H1 (cell line): Measurements from ENCODE around the gene NUDT11. TPM values are rescaled to one million over a fixed set of nuclear protein-coding genes. Genes with fewer than 3 reads are reported as not detected.

Experiments
- CTCF ChIA-PET: fragments of 300-600 bp; sonication (Branson Sonifier 250); formaldehyde crosslinking; loops from one replicate; lab custom pipeline; 2021; ENCODE audit not compliant: partially characterized antibody; lab: Charles Lee
- POLR2A ChIA-PET: fragments of 300-600 bp; sonication (Branson Sonifier 250); formaldehyde crosslinking; loops from one replicate; lab custom pipeline; 2021; ENCODE audit warnings: inconsistent platforms; ENCODE audit not compliant: partially characterized antibody; lab: Charles Lee
- DNase-seq, 2 experiments: peaks; one replicate each; pipeline versions ENCODE4 v3.0.0 to v3.0.0-alpha.2; 2010 to 2022; ENCODE audit warnings: low spot score in 2 of 2, low read depth in 1 of 2, mixed read lengths in 1 of 2
- FAIRE-seq: peaks from 2 replicates; lab custom pipeline; 2011; peaks lifted over from hg19 to GRCh38; lab: Jason Lieb, UNC
- H2AFZ ChIP-seq: 2 replicates; pipeline ENCODE4 v1.8.1; 2012; ENCODE audit warnings: low read length, inconsistent platforms
- H2AK5ac ChIP-seq: 2 replicates; pipeline ENCODE4 v1.6.1; 2013; ENCODE audit warnings: low read depth, low read length
- H2BK120ac ChIP-seq: replicated peaks from 2 replicates; pipeline ENCODE3; 2013; ENCODE audit warnings: low read depth, low read length, inconsistent platforms
- H2BK12ac ChIP-seq: 2 replicates; pipeline ENCODE4 v1.6.1; 2013; ENCODE audit warnings: low read depth, low read length
- H2BK15ac ChIP-seq: 2 replicates; pipeline ENCODE4 v1.6.1; 2013; ENCODE audit warnings: low read length
- H2BK20ac ChIP-seq: 2 replicates; pipeline ENCODE4 v1.6.1; 2013; ENCODE audit warnings: low read length
- H2BK5ac ChIP-seq: 2 replicates; pipeline ENCODE4 v1.6.1; 2013; ENCODE audit warnings: low read depth, low read length
- H3K14ac ChIP-seq: 2 replicates; pipeline ENCODE4 v1.6.1; 2013; ENCODE audit warnings: inconsistent platforms; ENCODE audit not compliant: insufficient read length
- H3K18ac ChIP-seq: 2 replicates; pipeline ENCODE4 v1.6.1; 2013; ENCODE audit warnings: low read length; ENCODE audit errors: extremely low read depth
- H3K23ac ChIP-seq: 2 replicates; pipeline ENCODE4 v1.6.1; 2013; ENCODE audit warnings: inconsistent platforms; ENCODE audit not compliant: insufficient read length
- H3K23me2 ChIP-seq: 2 replicates; pipeline ENCODE4 v1.6.1; 2013; ENCODE audit warnings: low read depth, low read length
- H3K27ac ChIP-seq: 2 replicates; pipeline ENCODE4 v1.6.1; 2011; ENCODE audit warnings: low read depth, low read length, inconsistent platforms
- H3K27me3 ChIP-seq, 4 experiments: replicated peaks in 1 of 4; 1 replicate in 1 of 4; 2 replicates in 3 of 4; pipeline versions ENCODE4 v1.6.1 to v1.8.1; 2011 to 2013; ENCODE audit warnings: low read length in 3 of 4, mild to moderate bottlenecking in 3 of 4, inconsistent platforms in 2 of 4, mixed read lengths in 2 of 4, moderate library complexity in 1 of 4; ENCODE audit not compliant: control insufficient read depth in 3 of 4, insufficient read depth in 3 of 4; ENCODE audit errors: extremely low read depth in 1 of 4
- H3K36me3 ChIP-seq, 4 experiments: 2 replicates each; pipeline versions ENCODE4 v1.6.1 to v1.8.1; 2011 to 2013; ENCODE audit warnings: mild to moderate bottlenecking in 4 of 4, low read length in 3 of 4, moderate library complexity in 2 of 4, control low read depth in 1 of 4, inconsistent platforms in 1 of 4; ENCODE audit not compliant: insufficient read depth in 4 of 4, control insufficient read depth in 2 of 4
- H3K4ac ChIP-seq: replicated peaks from 2 replicates; pipeline ENCODE3; 2013; ENCODE audit warnings: low read length, low read depth, mixed read lengths, inconsistent platforms; ENCODE audit not compliant: insufficient read length
- H3K4me1 ChIP-seq, 4 experiments: replicated peaks in 1 of 4; 1 replicate in 1 of 4; 2 replicates in 3 of 4; pipeline versions ENCODE4 v1.6.1 to v1.8.1; 2011 to 2013; ENCODE audit warnings: low read length in 3 of 4, inconsistent platforms in 2 of 4, mixed read lengths in 1 of 4; ENCODE audit not compliant: insufficient read depth in 4 of 4, control insufficient read depth in 3 of 4
- H3K4me2 ChIP-seq, 2 experiments: 2 replicates each; pipeline versions ENCODE4 v1.6.1 to v1.8.1; 2011 to 2013; ENCODE audit warnings: low read depth in 2 of 2, low read length in 2 of 2, control low read depth in 1 of 2, inconsistent platforms in 1 of 2, mild to moderate bottlenecking in 1 of 2; ENCODE audit not compliant: insufficient read depth in 1 of 2
- H3K4me3 ChIP-seq, 4 experiments: fragments of 200-600, 300-600 bp in 1 of 4; sonication (generic), shearing (Covaris generic), sonication (Bioruptor Twin) in 1 of 4; 2 replicates each; pipeline versions ENCODE4 v1.5.1 to v1.8.1; 2011 to 2016; ENCODE audit warnings: low read length in 4 of 4, low read depth in 3 of 4, control low read depth in 2 of 4, inconsistent platforms in 2 of 4, mild to moderate bottlenecking in 2 of 4, mixed read lengths in 1 of 4, moderate library complexity in 1 of 4; ENCODE audit not compliant: insufficient read depth in 2 of 4; ENCODE audit errors: extremely low read depth in 1 of 4
- H3K56ac ChIP-seq: replicated peaks from 2 replicates; pipeline ENCODE3; 2013; ENCODE audit warnings: low read depth, mild to moderate bottlenecking, mixed read lengths, low read length, inconsistent platforms; ENCODE audit not compliant: insufficient read length
- H3K79me1 ChIP-seq: 2 replicates; pipeline ENCODE4 v1.6.1; 2013; ENCODE audit warnings: low read depth, low read length, control low read depth
- H3K79me2 ChIP-seq, 2 experiments: 2 replicates each; pipeline versions ENCODE4 v1.6.1 to v1.8.1; 2012 to 2013; ENCODE audit warnings: low read length in 2 of 2, mild to moderate bottlenecking in 2 of 2, inconsistent platforms in 1 of 2; ENCODE audit not compliant: insufficient read depth in 2 of 2, control insufficient read depth in 1 of 2
- H3K9ac ChIP-seq, 4 experiments: replicated peaks in 1 of 4; 1 replicate in 1 of 4; 2 replicates in 3 of 4; pipeline versions ENCODE4 v1.6.1 to v1.8.1; 2011 to 2013; ENCODE audit warnings: low read depth in 3 of 4, low read length in 3 of 4, control low read depth in 2 of 4, mild to moderate bottlenecking in 2 of 4, moderate library complexity in 2 of 4, inconsistent platforms in 1 of 4; ENCODE audit errors: extremely low read depth in 1 of 4
- H3K9me3 ChIP-seq, 2 experiments: 2 replicates each; pipeline versions ENCODE4 v1.6.1 to v1.8.1; 2012 to 2013; ENCODE audit warnings: mild to moderate bottlenecking in 2 of 2, moderate library complexity in 2 of 2, control low read depth in 1 of 2, inconsistent platforms in 1 of 2, low read depth in 1 of 2, low read length in 1 of 2, mixed read lengths in 1 of 2; ENCODE audit not compliant: insufficient read depth in 2 of 2
- H4K20me1 ChIP-seq, 2 experiments: replicated peaks in 1 of 2; 2 replicates each; pipeline versions ENCODE3 to v1.8.1; 2011 to 2013; ENCODE audit warnings: inconsistent platforms in 2 of 2, low read length in 2 of 2, mild to moderate bottlenecking in 1 of 2; ENCODE audit not compliant: insufficient read depth in 2 of 2, control insufficient read depth in 1 of 2
- H4K5ac ChIP-seq: 2 replicates; pipeline ENCODE4 v1.6.1; 2013; ENCODE audit warnings: low read length, low read depth, mixed read lengths, inconsistent platforms; ENCODE audit not compliant: insufficient read length
- H4K8ac ChIP-seq: 2 replicates; pipeline ENCODE4 v1.8.0; 2013; ENCODE audit warnings: mild to moderate bottlenecking, moderate library complexity, low read length, inconsistent platforms; ENCODE audit not compliant: insufficient read depth; ENCODE audit errors: extremely low read depth
- H4K91ac ChIP-seq: replicated peaks from 2 replicates; pipeline ENCODE3; 2013; ENCODE audit warnings: low read length, mixed read lengths, inconsistent platforms; ENCODE audit not compliant: insufficient read length
- BCL11A ChIP-seq, 2 experiments: IDR thresholded peaks; one replicate each; pipeline ENCODE4 v1.6.1; 2011; ENCODE audit warnings: low read depth in 2 of 2, low read length in 2 of 2, mild to moderate bottlenecking in 2 of 2
- CHD2 ChIP-seq: IDR thresholded peaks from 2 replicates; pipeline ENCODE4 v1.6.1; 2012; ENCODE audit warnings: low read length, improper control_type of control experiment
- EGR1 ChIP-seq: IDR thresholded peaks from 2 replicates; pipeline ENCODE4 v1.6.1; 2011; ENCODE audit warnings: low read depth, low read length, borderline replicate concordance
- EZH2 ChIP-seq: fragments of 200-600 bp; sonication (generic); IDR thresholded peaks from 2 replicates; pipeline ENCODE4 v1.7.1; 2012; ENCODE audit warnings: low read depth, mild to moderate bottlenecking, moderate library complexity, low read length, inconsistent platforms; ENCODE audit not compliant: severe bottlenecking
- FOSL1 ChIP-seq: IDR thresholded peaks from 2 replicates; pipeline ENCODE4 v1.6.1; 2011; ENCODE audit warnings: mild to moderate bottlenecking, low read depth, low read length, moderate library complexity; ENCODE audit not compliant: insufficient read depth
- GABPA ChIP-seq: IDR thresholded peaks from 2 replicates; pipeline ENCODE4 v1.6.1; 2011; ENCODE audit warnings: mild to moderate bottlenecking, low read length, moderate library complexity, borderline replicate concordance; ENCODE audit not compliant: insufficient read depth
- NRF1 ChIP-seq: IDR thresholded peaks from 2 replicates; pipeline ENCODE4 v1.6.1; 2011; ENCODE audit warnings: mild to moderate bottlenecking, low read depth, low read length, improper control_type of control experiment
- PHF8 ChIP-seq: fragments of 200-600 bp; sonication (generic); conservative IDR thresholded peaks from 2 replicates; pipeline ENCODE4 v1.7.1; 2012; ENCODE audit warnings: low read depth, mild to moderate bottlenecking, inconsistent platforms, low read length, moderate library complexity
- RFX5 ChIP-seq: IDR thresholded peaks from 2 replicates; pipeline ENCODE4 v1.6.1; 2011; ENCODE audit warnings: low read depth, low read length, improper control_type of control experiment, borderline replicate concordance
- RNF2 ChIP-seq: fragments of 200-900, 300-1000 bp; sonication (generic); IDR thresholded peaks from 2 replicates; pipeline ENCODE4 v1.7.1; 2016; ENCODE audit warnings: borderline replicate concordance, low read depth, mild to moderate bottlenecking, antibody characterized with exemption, low read length; ENCODE audit not compliant: poor library complexity, severe bottlenecking; ENCODE audit errors: missing control alignments
- SAP30 ChIP-seq: fragments of 300-600 bp; sonication (generic); IDR thresholded peaks from 2 replicates; pipeline ENCODE4 v1.7.1; 2012; ENCODE audit warnings: low read length, moderate library complexity, mild to moderate bottlenecking, inconsistent platforms; ENCODE audit not compliant: insufficient read depth, insufficient replicate concordance
- SP1 ChIP-seq: IDR thresholded peaks from 2 replicates; pipeline ENCODE4 v1.6.1; 2011; ENCODE audit warnings: low read depth, low read length
- TEAD4 ChIP-seq: IDR thresholded peaks from 2 replicates; pipeline ENCODE4 v1.6.1; 2012; ENCODE audit warnings: low read depth, low read length, inconsistent platforms, mixed read lengths
- ZNF274 ChIP-seq: IDR thresholded peaks from 2 replicates; pipeline ENCODE4 v1.7.0; 2012; ENCODE audit warnings: low read length, borderline replicate concordance; ENCODE audit errors: extremely low read depth
- WGBS, 2 experiments: shearing (Covaris generic) in 1 of 2; methylation state at CpG; one replicate each; pipeline versions ENCODE4 v1.1.6 to v1.1.7; 2013 to 2015; ENCODE audit warnings: low lambda C conversion rate in 2 of 2, mixed read lengths in 2 of 2, inconsistent platforms in 1 of 2, low coverage in 1 of 2, missing lambda C conversion rate in 1 of 2; ENCODE audit not compliant: insufficient replicate concordance in 2 of 2, insufficient coverage in 1 of 2, insufficient read length in 1 of 2; ENCODE audit errors: extremely low coverage in 1 of 2, missing lambda C conversion rate in 1 of 2; 5-methylcytosine and 5-hydroxymethylcytosine counted together
- polyA plus RNA-seq, 7 experiments: library from polyadenylated mRNA; depleted of rRNA in 3 of 7; stranded (reverse) in 5 of 7; unstranded in 2 of 7; fragments of >200 nt in 5 of 7; fragments of 200-250 nt in 2 of 7; gene quantifications; 1 replicate in 5 of 7; 2 replicates in 1 of 7; 4 replicates in 1 of 7; pipeline versions ENCODE4 v1.2.1 to v1.2.3, GENCODE V29; 2011 to 2013; ENCODE audit warnings: missing spikeins in 2 of 7, mixed read lengths in 2 of 7
- total RNA-seq: library from RNA; stranded (reverse); fragmentation: NEBNext Ultra II Directional; extraction: Animal tissue kit (Norgen Biotek cat#: 25700); gene quantifications from 2 replicates; pipeline ENCODE4 v1.2.1, GENCODE V29; 2021

Gene NUDT11
- total and polyA plus RNA-seq, 2 of the 8 experiments (the other 6 are each of a cell fraction or from before 2014, with no cell fraction given), result 31.3 to 37.6 TPM

DNA sequence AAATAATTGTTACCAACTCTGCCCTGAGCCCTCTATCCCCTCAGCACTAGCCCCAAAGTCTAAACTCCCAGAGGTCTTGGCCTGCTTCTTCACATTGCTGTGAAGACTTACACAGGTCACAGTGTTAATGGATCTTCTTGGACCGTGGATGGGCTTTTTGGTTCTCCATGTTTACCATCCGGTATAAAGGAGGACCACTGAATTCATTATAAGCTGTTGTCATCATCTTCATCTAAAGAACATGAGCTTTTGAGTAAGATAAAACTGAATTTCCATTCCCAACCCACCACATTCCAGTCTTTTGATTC, 8.5 kb downstream of the NUDT11 start:
- no peaks in the 10 kb centered on the region for H4K20me1 ChIP-seq
- no peak for FAIRE-seq
- H2BK15ac ChIP-seq, result no peak overlapping the region
- H3K23me2 ChIP-seq, result no peaks in the 10 kb centered on the region
- no peak overlapping the region for H3K4me3 ChIP-seq
- H3K18ac ChIP-seq, result no peak overlapping the region; the same call in 1 of the 2 replicates
- no peak overlapping the region for H3K27ac ChIP-seq
- no peak overlapping the region for H3K23ac ChIP-seq
- no peak overlapping the region for H2AFZ ChIP-seq
- no peaks in the 10 kb centered on the region for H3K4me1 ChIP-seq
- ChIA-PET POLR2A (no interaction called here), CTCF (interaction anchor here (0.7 to 1.4 kb wide), 6 partner anchors 10 to 405 kb away, joined by 3 to 8 read pairs (median 3); partner anchors contain the start of gene MAGED1)
- no peak overlapping the region for H2BK5ac ChIP-seq
- no peak overlapping the region for H2BK12ac ChIP-seq
- TF ChIP-seq SP1 (no peak), BCL11A (IDR thresholded peaks at IDR 0.05; ENCODE audit: low read depth in 2 of 2, low read length in 2 of 2) (no peak), RFX5 (no peak), GABPA (no peak), NRF1 (no peak), RNF2 (no peak), SAP30 (no peak), EZH2 (no peak), PHF8 (no peak), ZNF274 (no peak), CHD2 (no peak), TEAD4 (no peak), EGR1 (no peak), FOSL1 (no peak)
- H3K9me3 ChIP-seq, result no peaks in the 10 kb centered on the region
- peaks cover 0 to 14% of the 10 kb centered on the region in 2 experiments; a peak in 2 of 4 replicates for H3K79me2 ChIP-seq
- H4K91ac ChIP-seq, result no peak overlapping the region
- no peak overlapping the region for H4K8ac ChIP-seq
- H3K79me1 ChIP-seq, result no peaks in the 10 kb centered on the region
- no peak overlapping the region for H2AK5ac ChIP-seq
- DNase-seq, result no peak
- H3K36me3 ChIP-seq, result peaks cover 0 to 6% (median 4%) of the 10 kb centered on the region in 4 experiments; a peak in 3 of 8 replicates
- H3K4me2 ChIP-seq, result no peak overlapping the region
- H2BK120ac ChIP-seq, result no peak overlapping the region
- no peaks in the 10 kb centered on the region for H3K27me3 ChIP-seq
- H2BK20ac ChIP-seq, result no peak overlapping the region
- WGBS, 2 experiments, result 94% methylated on average over 2 of the region's 2 CpGs; no CpG with 5 or more reads in 1 of the 2 experiments
- H3K14ac ChIP-seq, result no peak overlapping the region
- no peak overlapping the region for H3K4ac ChIP-seq
- H3K9ac ChIP-seq, result no peak overlapping the region
- H4K5ac ChIP-seq, result no peak overlapping the region
- H3K56ac ChIP-seq, result no peak overlapping the region
